GM18951 (cell line): ENCODE results near the gene OTUD5.

ENCODE experiments used
- POLR2A ChIP-seq: IDR thresholded peaks from 4 replicates; pipeline ENCODE4 v1.6.1; 2011; ENCODE audit warnings: mild to moderate bottlenecking; ENCODE audit not compliant: insufficient read length, insufficient read depth; ENCODE audit errors: extremely low read depth
- in situ Hi-C: fragments of 300-500 bp; cut with MboI; formaldehyde crosslinking; loops from one replicate; pipeline ENCODE4 v1.12.0; 2022; ENCODE audit warnings: low sequenced_read_pairs, mixed read lengths, inconsistent platforms; ENCODE audit not compliant: unreplicated experiment

Gene OTUD5

GRCh38 chrX:48937054-48937907, 20.1 kb downstream of the OTUD5 start:
- in situ Hi-C loops = no loop called here
- TF ChIP-seq POLR2A = peak; percentile 15

GRCh38 chrX:48936429-48937053, 20.9 kb downstream of the OTUD5 start:
- TF ChIP-seq POLR2A = no peak
- in situ Hi-C loops = no loop called here

- TF ChIP-seq POLR2A = no peak
- in situ Hi-C loops = no loop called here
Observed at GRCh38 chrX:48935301-48935670, 22.1 kb downstream of the OTUD5 start.

GRCh38 chrX:48934581-48935300, 22.7 kb downstream of the OTUD5 start:
- no peak for TF ChIP-seq POLR2A
- in situ Hi-C loops = no loop called here

- in situ Hi-C loops = no loop called here
Observed at GRCh38 chrX:48933757-48934156, 23.6 kb downstream of the OTUD5 start.

GRCh38 chrX:48927736-48928382, 29.5 kb downstream of the OTUD5 start:
- in situ Hi-C loops = no loop called here
- TF ChIP-seq POLR2A = no peak

More at GRCh38 chrX:48933757-48934156, 23.6 kb downstream of the OTUD5 start:
- no peak for TF ChIP-seq POLR2A

- TF ChIP-seq POLR2A = no peak
- in situ Hi-C loops = no loop called here
Observed at GRCh38 chrX:48927123-48927522, 30.3 kb downstream of the OTUD5 start.

- in situ Hi-C loops = no loop called here
- no peak for TF ChIP-seq POLR2A
Observed at GRCh38 chrX:48924270-48924669, 33.1 kb downstream of the OTUD5 start.

GRCh38 chrX:48923771-48924170, 33.6 kb downstream of the OTUD5 start:
- no peak for TF ChIP-seq POLR2A
- in situ Hi-C loops = no loop called here

GRCh38 chrX:48920718-48921104, 36.7 kb downstream of the OTUD5 start:
- no peak for TF ChIP-seq POLR2A
- in situ Hi-C loops = no loop called here

- TF ChIP-seq POLR2A = no peak
- in situ Hi-C loops = no loop called here
Observed at GRCh38 chrX:48919947-48920717, 37.3 kb downstream of the OTUD5 start.

GRCh38 chrX:48919360-48919841, 38.0 kb downstream of the OTUD5 start:
- in situ Hi-C loops = no loop called here

More at GRCh38 chrX:48919360-48919841, 38.0 kb downstream of the OTUD5 start:
- no peak for TF ChIP-seq POLR2A
